Measurements from ENCODE around the gene COL2A1.

The COL2A1 gene

DNA sequence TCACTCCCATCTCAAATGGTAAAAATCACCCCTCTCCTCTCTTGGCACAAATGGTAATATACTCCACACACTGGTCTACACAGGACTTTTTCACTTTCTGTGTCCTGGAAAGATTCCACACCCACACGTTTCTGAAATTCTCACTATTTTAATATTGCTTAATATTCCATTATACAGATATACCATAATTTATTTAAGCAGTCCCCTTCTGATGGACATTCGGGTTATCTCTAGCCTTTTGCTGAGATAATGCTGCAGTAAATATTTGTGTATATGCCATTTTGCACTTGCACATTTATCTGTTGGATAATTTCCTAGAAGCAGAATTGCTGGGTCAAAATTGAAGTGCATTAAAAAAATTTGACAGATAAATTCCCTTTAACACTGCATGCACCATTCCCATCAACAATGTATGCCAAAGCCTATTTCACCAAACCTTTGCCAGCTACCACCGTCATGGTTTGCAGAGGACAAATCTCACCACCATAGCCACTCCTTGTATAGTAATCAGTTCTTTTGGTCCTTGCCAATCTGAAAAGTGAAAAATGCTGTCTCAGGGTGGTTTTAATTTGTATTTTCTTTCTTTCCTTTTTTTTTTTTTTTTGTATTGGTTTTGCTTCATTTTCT, 15.5 kb upstream of the COL2A1 start:
- no peak for TF ChIP-seq POLR2AphosphoS5 (IDR thresholded peaks at IDR 0.05; ENCODE audit: low read depth, low read length)
- no peak for TF ChIP-seq TAF1 (IDR thresholded peaks at IDR 0.05; ENCODE audit: borderline replicate concordance, low read depth, low read length)
- no peak for TF ChIP-seq POLR2A (IDR thresholded peaks at IDR 0.05; ENCODE audit: low read depth, low read length)
- no peak for FAIRE-seq
- DNase-seq (ENCODE audit: insufficient read length) = no peak

DNA sequence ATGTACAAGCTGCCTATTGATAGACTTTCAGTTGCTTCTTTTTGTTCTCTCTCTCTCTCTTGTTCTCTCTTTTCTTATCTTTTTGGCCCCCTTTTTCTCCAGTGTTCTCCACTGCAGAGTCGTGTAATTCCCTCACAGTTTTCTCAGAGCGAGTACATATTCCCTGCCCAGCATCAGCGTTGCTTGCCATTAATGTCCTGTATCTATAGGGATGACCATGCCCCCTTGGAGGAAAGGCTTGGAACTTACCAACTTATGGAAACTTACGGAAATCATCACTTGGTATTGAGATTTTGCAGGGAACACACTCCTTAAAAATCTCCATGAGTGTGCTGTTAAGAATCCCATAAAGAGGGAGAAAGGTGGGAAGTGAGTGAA, 14.3 kb upstream of the COL2A1 start:
- FAIRE-seq = no peak
- no peak for TF ChIP-seq TAF1 (IDR thresholded peaks at IDR 0.05; ENCODE audit: borderline replicate concordance, low read depth, low read length)
- TF ChIP-seq POLR2AphosphoS5 (IDR thresholded peaks at IDR 0.05; ENCODE audit: low read depth, low read length) = no peak
- no peak for TF ChIP-seq POLR2A (IDR thresholded peaks at IDR 0.05; ENCODE audit: low read depth, low read length)
- no peak for DNase-seq (ENCODE audit: insufficient read length)

DNA sequence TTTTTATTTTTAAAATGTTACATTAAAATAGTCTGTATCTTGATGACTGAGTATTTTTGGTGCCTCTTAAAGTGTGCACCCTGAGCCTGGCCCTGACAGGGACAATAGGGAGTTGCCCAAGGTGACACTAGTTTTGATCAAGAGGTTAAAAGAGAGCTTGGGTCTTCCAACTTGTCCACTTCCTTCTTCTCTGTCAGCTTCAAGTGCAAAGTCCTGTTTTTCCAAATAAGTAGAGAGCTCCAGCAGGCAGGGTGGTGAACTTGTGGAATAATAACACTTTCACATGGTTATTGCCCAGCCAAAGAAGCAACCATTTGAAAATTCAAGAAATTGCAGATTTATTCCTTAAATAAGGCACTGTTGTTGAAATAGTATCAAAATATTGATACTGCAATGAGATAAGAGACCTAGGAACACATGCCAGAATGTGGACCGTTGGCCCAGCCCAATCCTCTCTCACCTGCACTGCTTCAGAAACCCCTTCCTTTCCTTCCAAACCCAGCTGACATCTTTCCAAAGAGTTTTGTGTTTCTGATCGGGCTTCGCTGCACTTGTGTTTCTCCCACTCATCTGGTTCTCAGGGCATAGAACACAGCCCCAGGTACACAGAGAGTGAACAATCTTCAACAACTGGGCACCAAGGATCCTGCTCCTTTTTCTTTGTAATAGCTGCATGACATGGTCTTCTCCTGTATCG, 13.8 kb upstream of the COL2A1 start:
- DNase-seq (ENCODE audit: insufficient read length) (no peak), FAIRE-seq (no peak)
- no peak for TF ChIP-seq TAF1 (IDR thresholded peaks at IDR 0.05; ENCODE audit: borderline replicate concordance, low read depth, low read length)
- no peak for TF ChIP-seq POLR2AphosphoS5 (IDR thresholded peaks at IDR 0.05; ENCODE audit: low read depth, low read length)
- TF ChIP-seq POLR2A (IDR thresholded peaks at IDR 0.05; ENCODE audit: low read depth, low read length) = no peak

DNA sequence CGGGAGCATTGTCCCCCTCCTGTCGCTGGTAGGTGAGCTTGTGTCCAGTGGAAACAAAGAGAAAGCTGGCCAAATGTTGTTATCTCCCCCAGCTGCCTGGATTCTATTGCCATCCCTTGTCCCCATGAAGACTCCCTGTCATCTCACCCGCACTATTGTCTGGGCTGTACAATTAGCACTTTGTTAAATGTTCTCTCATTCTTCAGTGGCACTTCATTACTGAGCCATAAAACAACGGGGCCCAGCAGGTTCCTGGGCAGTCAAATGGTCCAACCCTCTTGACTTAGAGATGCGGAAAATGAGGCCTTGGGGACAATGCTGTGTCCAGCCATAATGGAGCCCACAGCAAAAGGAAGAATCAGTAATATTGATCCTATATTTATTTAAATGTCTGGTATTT, 13.2 kb upstream of the COL2A1 start:
- FAIRE-seq (no peak), DNase-seq (ENCODE audit: insufficient read length) (no peak)

DNA sequence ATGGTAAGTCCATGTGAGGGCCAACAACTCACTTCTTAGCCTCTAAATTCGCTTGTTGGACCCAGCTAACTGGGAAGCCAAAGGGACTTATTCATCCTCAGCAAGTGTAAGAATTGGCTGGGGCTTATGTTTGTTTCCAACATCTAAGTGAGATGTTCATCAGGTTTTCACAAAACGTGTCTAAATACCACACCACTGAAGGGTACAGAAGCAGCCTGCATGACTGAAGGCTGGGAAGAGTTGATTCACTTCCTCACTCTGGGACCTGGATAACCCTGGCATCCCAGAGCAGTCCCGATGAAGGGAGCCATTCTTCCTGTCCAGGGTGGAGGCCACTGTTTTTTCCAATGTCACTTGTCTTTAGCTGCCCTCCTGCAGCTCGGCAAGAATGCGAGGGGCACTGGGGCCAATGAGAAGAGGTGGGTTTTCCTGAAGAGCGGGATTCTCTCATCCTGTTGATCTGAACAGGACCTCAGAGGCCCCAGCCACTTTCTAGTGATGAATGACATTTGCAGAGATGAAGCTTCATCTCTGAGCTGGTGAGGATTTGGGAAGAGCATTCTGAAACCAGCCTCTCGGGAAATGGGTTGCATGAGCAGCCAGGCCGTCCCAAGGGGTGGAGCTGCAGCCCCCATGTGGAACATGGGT, 12.2 kb upstream of the COL2A1 start:
- FAIRE-seq = no peak
- no peak for DNase-seq (ENCODE audit: insufficient read length)
- TF ChIP-seq POLR2A (IDR thresholded peaks at IDR 0.05; ENCODE audit: low read depth, low read length) = no peak
- TF ChIP-seq TAF1 (IDR thresholded peaks at IDR 0.05; ENCODE audit: borderline replicate concordance, low read depth, low read length) = no peak
- TF ChIP-seq POLR2AphosphoS5 (IDR thresholded peaks at IDR 0.05; ENCODE audit: low read depth, low read length) = no peak

More for the DNA sequence above, 13.2 kb upstream of the COL2A1 start:
- TF ChIP-seq TAF1 (IDR thresholded peaks at IDR 0.05; ENCODE audit: borderline replicate concordance, low read depth, low read length) = no peak
- no peak for TF ChIP-seq POLR2A (IDR thresholded peaks at IDR 0.05; ENCODE audit: low read depth, low read length)
- TF ChIP-seq POLR2AphosphoS5 (IDR thresholded peaks at IDR 0.05; ENCODE audit: low read depth, low read length) = no peak

DNA sequence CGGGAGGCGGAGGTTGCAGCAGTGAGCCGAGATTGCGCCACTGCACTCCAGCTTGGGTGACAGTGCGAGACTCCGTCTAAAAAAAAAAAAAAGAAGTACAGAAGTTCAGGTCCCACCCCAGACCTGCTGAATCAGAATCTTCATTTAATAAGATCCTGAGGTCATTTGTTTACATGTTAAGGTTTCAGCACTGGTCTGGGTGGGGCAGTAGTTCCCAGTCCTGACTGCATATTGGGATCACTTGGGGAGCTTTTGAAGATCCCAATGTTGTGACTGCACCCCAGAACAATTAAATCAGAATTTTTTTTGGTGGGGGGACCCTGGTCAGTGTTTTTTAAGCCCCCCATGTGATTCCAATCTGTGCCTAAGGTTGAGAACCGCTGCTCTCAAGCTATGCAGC, 11.7 kb upstream of the COL2A1 start:
- DNase-seq (ENCODE audit: insufficient read length) = no peak
- FAIRE-seq = no peak
- TF ChIP-seq POLR2A (IDR thresholded peaks at IDR 0.05; ENCODE audit: low read depth, low read length) = no peak
- no peak for TF ChIP-seq POLR2AphosphoS5 (IDR thresholded peaks at IDR 0.05; ENCODE audit: low read depth, low read length)
- TF ChIP-seq TAF1 (IDR thresholded peaks at IDR 0.05; ENCODE audit: borderline replicate concordance, low read depth, low read length) = no peak

DNA sequence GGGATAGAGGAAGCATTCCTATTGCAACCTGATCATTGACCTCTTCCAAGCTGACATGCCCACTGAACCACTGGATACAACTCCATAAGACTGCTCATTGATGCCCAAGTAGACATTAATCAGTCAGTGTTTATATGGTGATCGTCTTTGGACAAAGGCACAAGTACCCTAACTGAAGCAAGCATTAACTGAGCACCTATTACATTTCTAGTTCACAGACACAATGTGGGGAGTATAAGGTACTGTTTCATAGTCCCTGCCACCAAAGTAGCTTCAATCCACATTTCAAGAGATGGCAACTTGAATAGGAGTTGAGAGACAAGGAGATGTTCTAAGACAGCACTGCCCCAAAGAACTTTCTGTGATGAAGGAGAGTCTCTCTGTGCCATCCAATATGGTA, 10.9 kb upstream of the COL2A1 start:
- no peak for FAIRE-seq
- DNase-seq (ENCODE audit: insufficient read length) = no peak
- TF ChIP-seq TAF1 (IDR thresholded peaks at IDR 0.05; ENCODE audit: borderline replicate concordance, low read depth, low read length) (no peak), POLR2A (IDR thresholded peaks at IDR 0.05; ENCODE audit: low read depth, low read length) (no peak), POLR2AphosphoS5 (IDR thresholded peaks at IDR 0.05; ENCODE audit: low read depth, low read length) (no peak)

DNA sequence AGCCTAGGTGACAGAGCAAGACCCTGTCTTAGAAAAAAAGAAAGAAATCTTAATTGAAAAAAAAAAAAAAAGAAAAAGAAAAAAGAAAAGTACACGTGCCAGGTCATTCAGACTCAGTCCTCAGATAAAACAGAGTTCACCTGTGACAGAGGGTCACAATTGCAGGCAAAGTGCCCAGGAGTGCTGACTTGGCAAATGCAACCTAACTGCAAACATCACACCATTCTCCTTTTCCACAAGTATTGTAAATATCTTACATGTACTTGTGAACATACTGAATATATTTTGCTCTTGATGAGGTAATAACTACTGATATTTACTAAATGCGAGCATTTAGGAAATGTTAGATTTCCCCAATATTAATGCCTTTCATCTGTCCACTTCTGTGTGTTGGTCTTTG, 9.0 kb upstream of the COL2A1 start:
- no peak for TF ChIP-seq TAF1 (IDR thresholded peaks at IDR 0.05; ENCODE audit: borderline replicate concordance, low read depth, low read length)
- no peak for TF ChIP-seq POLR2AphosphoS5 (IDR thresholded peaks at IDR 0.05; ENCODE audit: low read depth, low read length)
- TF ChIP-seq POLR2A (IDR thresholded peaks at IDR 0.05; ENCODE audit: low read depth, low read length) = no peak
- DNase-seq (ENCODE audit: insufficient read length) = no peak
- FAIRE-seq = no peak

DNA sequence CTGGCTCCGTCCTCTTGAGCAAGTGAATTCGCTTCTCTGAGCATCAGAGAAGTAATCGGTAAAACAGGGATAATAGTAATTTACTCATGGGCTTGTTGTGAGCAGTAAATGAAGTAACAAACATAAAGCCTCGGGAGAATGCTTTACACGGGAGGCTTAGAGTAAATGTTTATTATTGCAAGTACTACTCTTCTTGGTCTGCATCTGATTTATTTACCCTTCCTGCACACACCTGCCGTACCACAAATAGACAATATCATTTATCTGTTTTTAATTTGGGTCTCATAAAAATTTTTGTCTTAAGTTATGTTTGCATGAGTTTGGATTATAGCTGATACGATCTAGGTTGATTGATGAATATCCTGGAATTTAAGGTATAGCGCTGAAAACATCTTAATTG, 7.8 kb upstream of the COL2A1 start:
- DNase-seq (ENCODE audit: insufficient read length) (no peak), FAIRE-seq (no peak)
- TF ChIP-seq POLR2A (IDR thresholded peaks at IDR 0.05; ENCODE audit: low read depth, low read length) = no peak
- no peak for TF ChIP-seq TAF1 (IDR thresholded peaks at IDR 0.05; ENCODE audit: borderline replicate concordance, low read depth, low read length)
- no peak for TF ChIP-seq POLR2AphosphoS5 (IDR thresholded peaks at IDR 0.05; ENCODE audit: low read depth, low read length)

DNA sequence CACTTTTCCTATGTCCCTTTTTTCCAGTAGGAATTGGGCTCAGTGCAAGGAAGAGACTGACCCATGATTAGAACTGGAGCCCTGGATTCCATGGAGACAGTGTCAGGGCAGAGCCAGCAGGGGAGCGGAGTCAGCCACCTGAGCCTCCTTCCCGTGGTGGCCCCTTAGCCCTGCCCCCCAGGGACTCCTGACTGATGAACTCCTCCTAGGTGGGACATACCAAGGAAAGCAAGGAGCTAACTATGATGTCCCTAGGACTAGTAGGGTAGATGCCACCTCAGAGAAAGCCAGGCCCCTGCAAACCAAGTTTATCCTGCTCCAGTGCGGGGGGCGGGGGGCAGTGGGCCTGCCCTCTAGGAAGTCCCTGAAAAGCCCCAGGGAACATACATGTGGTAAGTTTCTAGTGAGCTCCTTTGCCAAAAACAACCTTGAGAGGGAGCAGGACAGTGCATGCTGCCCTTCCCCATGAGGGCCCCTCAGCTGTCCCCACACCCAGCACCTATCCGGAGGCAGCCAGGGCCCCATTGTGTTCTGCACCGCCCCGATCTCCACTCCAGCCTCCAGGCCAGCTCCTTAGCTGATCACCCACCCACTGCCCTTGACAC, 6.2 kb upstream of the COL2A1 start:
- FAIRE-seq (no peak), DNase-seq (ENCODE audit: insufficient read length) (no peak)
- no peak for TF ChIP-seq TAF1 (IDR thresholded peaks at IDR 0.05; ENCODE audit: borderline replicate concordance, low read depth, low read length)
- no peak for TF ChIP-seq POLR2AphosphoS5 (IDR thresholded peaks at IDR 0.05; ENCODE audit: low read depth, low read length)

DNA sequence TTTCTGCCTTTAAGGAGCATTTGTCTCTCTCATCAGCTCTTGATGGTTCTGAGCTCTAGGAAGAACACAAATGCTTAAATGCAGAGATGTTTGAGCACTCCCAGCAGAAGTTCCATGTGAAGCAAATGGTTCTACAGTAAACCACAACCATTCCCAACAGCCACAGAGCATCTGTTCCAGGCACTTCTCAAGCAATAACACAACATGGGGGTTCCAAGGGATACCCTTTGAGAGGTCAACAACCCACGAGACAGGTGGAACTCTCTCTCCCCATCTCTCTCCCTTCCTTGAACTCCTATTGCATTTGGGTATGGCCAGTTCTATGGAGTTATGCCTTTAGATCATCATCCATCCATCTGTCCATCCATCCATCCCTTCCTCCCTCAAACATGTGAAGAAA, 5.2 kb upstream of the COL2A1 start:
- no peak for FAIRE-seq
- TF ChIP-seq TAF1 (IDR thresholded peaks at IDR 0.05; ENCODE audit: borderline replicate concordance, low read depth, low read length) = no peak
- no peak for TF ChIP-seq POLR2A (IDR thresholded peaks at IDR 0.05; ENCODE audit: low read depth, low read length)
- TF ChIP-seq POLR2AphosphoS5 (IDR thresholded peaks at IDR 0.05; ENCODE audit: low read depth, low read length) = no peak
- no peak for DNase-seq (ENCODE audit: insufficient read length)

Data from GM12892 (cell line).